DND-41 (cell line): Measurements from ENCODE around the gene CPNE4.

Experiments used
- CTCF ChIP-seq: IDR thresholded peaks from 2 replicates; pipeline ENCODE4 v1.5.1; 2012; ENCODE audit warnings: borderline replicate concordance, low read length, moderate library complexity, mild to moderate bottlenecking; ENCODE audit not compliant: poor library complexity, severe bottlenecking; ENCODE audit errors: extremely low read depth
- EZH2 ChIP-seq: IDR thresholded peaks from 3 replicates; pipeline ENCODE4 v1.6.1; 2012; ENCODE audit warnings: borderline replicate concordance, low read depth, mild to moderate bottlenecking, moderate library complexity, low read length, inconsistent platforms; ENCODE audit not compliant: severe bottlenecking

GRCh38 chr3:131501949-131502348 lies 532.9 kb downstream of the CPNE4 start:
- TF ChIP-seq EZH2: no peak
- no peak for TF ChIP-seq CTCF
